ENCODE measurements around the gene H1-8.

Gene H1-8

GRCh38 chr3:129598484-129598883, 55.5 kb downstream of the H1-8 start:
- TF ChIP-seq MAX (IDR thresholded peaks at IDR 0.05) (no peak), EP300 (IDR thresholded peaks at IDR 0.05; ENCODE audit: borderline replicate concordance) (no peak), FOXM1 (IDR thresholded peaks at IDR 0.05; ENCODE audit: borderline replicate concordance, low read depth) (no peak), NFIC (IDR thresholded peaks at IDR 0.05) (no peak), REST (IDR thresholded peaks at IDR 0.05; ENCODE audit: low read depth) (no peak), USF1 (IDR thresholded peaks at IDR 0.05) (no peak), ZBTB7A (IDR thresholded peaks at IDR 0.05; ENCODE audit: low read depth) (no peak), TAF1 (IDR thresholded peaks at IDR 0.05; ENCODE audit: low read depth) (no peak), RAD21 (IDR thresholded peaks at IDR 0.05; ENCODE audit: low read depth) (no peak), YY1 (IDR thresholded peaks at IDR 0.05; ENCODE audit: low read depth) (no peak), TEAD4 (IDR thresholded peaks at IDR 0.05) (no peak), CEBPB (IDR thresholded peaks at IDR 0.05) (no peak), CREB1 (IDR thresholded peaks at IDR 0.05; ENCODE audit: low read depth) (no peak), EGR1 (IDR thresholded peaks at IDR 0.05) (no peak), TCF12 (IDR thresholded peaks at IDR 0.05; ENCODE audit: low read depth) (no peak)

- no peak for TF ChIP-seq TAF1 (IDR thresholded peaks at IDR 0.05; ENCODE audit: low read depth)
These were observed 56.1 kb downstream of the H1-8 start for GRCh38 chr3:129599073-129599472.

- no peak for TF ChIP-seq ZBTB7A (IDR thresholded peaks at IDR 0.05; ENCODE audit: low read depth)
- TF ChIP-seq FOXM1 (IDR thresholded peaks at IDR 0.05; ENCODE audit: borderline replicate concordance, low read depth), result no peak
- TF ChIP-seq YY1 (IDR thresholded peaks at IDR 0.05; ENCODE audit: low read depth), result no peak
- TF ChIP-seq NFIC (IDR thresholded peaks at IDR 0.05), result no peak
- TF ChIP-seq CREB1 (IDR thresholded peaks at IDR 0.05; ENCODE audit: low read depth), result no peak
- no peak for TF ChIP-seq EGR1 (IDR thresholded peaks at IDR 0.05)
- TF ChIP-seq RAD21 (IDR thresholded peaks at IDR 0.05; ENCODE audit: low read depth), result no peak
- TF ChIP-seq EP300 (IDR thresholded peaks at IDR 0.05; ENCODE audit: borderline replicate concordance), result no peak
- TF ChIP-seq TAF1 (IDR thresholded peaks at IDR 0.05; ENCODE audit: low read depth), result no peak
- TF ChIP-seq MAX (IDR thresholded peaks at IDR 0.05), result no peak
These were observed 56.6 kb downstream of the H1-8 start for GRCh38 chr3:129599607-129600006.

- no peak for TF ChIP-seq TCF12 (IDR thresholded peaks at IDR 0.05; ENCODE audit: low read depth)
- no peak for TF ChIP-seq CREB1 (IDR thresholded peaks at IDR 0.05; ENCODE audit: low read depth)
- TF ChIP-seq REST (IDR thresholded peaks at IDR 0.05; ENCODE audit: low read depth), result no peak
- TF ChIP-seq CEBPB (IDR thresholded peaks at IDR 0.05), result no peak
- no peak for TF ChIP-seq TEAD4 (IDR thresholded peaks at IDR 0.05)
- no peak for TF ChIP-seq TAF1 (IDR thresholded peaks at IDR 0.05; ENCODE audit: low read depth)
- TF ChIP-seq USF1 (IDR thresholded peaks at IDR 0.05), result no peak
- TF ChIP-seq NFIC (IDR thresholded peaks at IDR 0.05), result no peak
- TF ChIP-seq EP300 (IDR thresholded peaks at IDR 0.05; ENCODE audit: borderline replicate concordance), result no peak
- TF ChIP-seq RAD21 (IDR thresholded peaks at IDR 0.05; ENCODE audit: low read depth), result no peak
- TF ChIP-seq EGR1 (IDR thresholded peaks at IDR 0.05), result no peak
- TF ChIP-seq MAX (IDR thresholded peaks at IDR 0.05), result no peak
These were observed 57.4 kb downstream of the H1-8 start for GRCh38 chr3:129600348-129600747.

Measured in Ishikawa (cell line).